WTC11 (cell line): Measurements from ENCODE around the gene OTC. TPM values are rescaled to one million over a fixed set of nuclear protein-coding genes. Genes with fewer than 3 reads are reported as not detected.

Experiments
- ATAC-seq: fragments of 200-7000 bp; cut with Tn5 transposase; 2 replicates; pipeline ENCODE4 v1.10.0; 2021; ENCODE audit warnings: mild to moderate bottlenecking, moderate library complexity
- CTCF ChIA-PET: fragments of 300-600 bp; sonication (Branson Sonifier 250); formaldehyde crosslinking; loops from one replicate; lab custom pipeline; 2021; ENCODE audit warnings: antibody characterized with exemption; lab: Charles Lee
- POLR2A ChIA-PET: fragments of 350-600 bp; sonication (Branson Sonifier 250); formaldehyde crosslinking; loops from one replicate; lab custom pipeline; 2021; ENCODE audit warnings: antibody characterized with exemption; lab: Charles Lee
- DNase-seq: peaks from one replicate; pipeline ENCODE4 v3.0.0; 2021; ENCODE audit warnings: low spot score
- H3K27ac Mint-ChIP-seq: 2 replicates; pipeline ENCODE4 v1.8.0; 2021; ENCODE audit warnings: mixed read lengths
- H3K27me3 Mint-ChIP-seq: 2 replicates; pipeline ENCODE4 v1.8.0; 2021; ENCODE audit warnings: low read depth, mild to moderate bottlenecking, moderate library complexity, mixed read lengths
- H3K36me3 Mint-ChIP-seq: 2 replicates; pipeline ENCODE4 v1.8.0; 2021; ENCODE audit warnings: mixed read lengths
- H3K4me1 Mint-ChIP-seq: 2 replicates; pipeline ENCODE4 v1.8.0; 2022; ENCODE audit warnings: mixed read lengths
- H3K4me3 Mint-ChIP-seq: 2 replicates; pipeline ENCODE4 v1.8.0; 2021; ENCODE audit warnings: mild to moderate bottlenecking, moderate library complexity, mixed read lengths
- H3K9me3 Mint-ChIP-seq: 2 replicates; pipeline ENCODE4 v1.8.0; 2021; ENCODE audit warnings: mixed read lengths
- ATF1 ChIP-seq: sonication (generic); formaldehyde crosslinking; IDR thresholded peaks from 2 replicates; pipeline ENCODE4 v1.8.1; 2023; ENCODE audit warnings: mild to moderate bottlenecking, moderate library complexity, missing genetic modification reagents
- FOXK1 ChIP-seq: sonication (generic); formaldehyde crosslinking; IDR thresholded peaks from 2 replicates; pipeline ENCODE4 v1.8.0; 2022; ENCODE audit warnings: mild to moderate bottlenecking, moderate library complexity, missing genetic modification reagents
- NFYB ChIP-seq: sonication (generic); formaldehyde crosslinking; conservative IDR thresholded peaks from 2 replicates; pipeline ENCODE4 v1.8.0; 2022; ENCODE audit warnings: low read depth, missing genetic modification reagents
- SMAD3 ChIP-seq: sonication (generic); formaldehyde crosslinking; IDR thresholded peaks from 2 replicates; pipeline ENCODE4 v1.8.0; 2022; ENCODE audit warnings: missing genetic modification reagents, mild to moderate bottlenecking, borderline replicate concordance
- SMAD4 ChIP-seq: sonication (generic); formaldehyde crosslinking; IDR thresholded peaks from 2 replicates; pipeline ENCODE4 v1.8.0; 2022; ENCODE audit warnings: mild to moderate bottlenecking, missing genetic modification reagents
- ZNF138 ChIP-seq: sonication (generic); formaldehyde crosslinking; conservative IDR thresholded peaks from 2 replicates; pipeline ENCODE4 v1.8.1; 2022; ENCODE audit warnings: mild to moderate bottlenecking, moderate library complexity, missing genetic modification reagents
- ZNF263 ChIP-seq: sonication (generic); formaldehyde crosslinking; IDR thresholded peaks from 2 replicates; pipeline ENCODE4 v1.8.1; 2022; ENCODE audit warnings: low read depth, mild to moderate bottlenecking, moderate library complexity, missing genetic modification reagents
- ZNF416 ChIP-seq: fragments of 250-450 bp; sonication (Bioruptor Pico); IDR thresholded peaks from 2 replicates; pipeline ENCODE4 v1.9.0; 2021; ENCODE audit warnings: mild to moderate bottlenecking, inconsistent platforms
- total RNA-seq: library from RNA; stranded (reverse); gene quantifications from 3 replicates; pipeline ENCODE4 v1.2.3, GENCODE V29; 2021
- TF ChIP-seq, protein P1 (sequence below): sonication (generic); formaldehyde crosslinking; IDR thresholded peaks from 2 replicates; pipeline ENCODE4 v1.8.0; 2023; ENCODE audit warnings: missing genetic modification reagents
- TF ChIP-seq, protein P2 (sequence below): fragments of 250-450 bp; sonication (Bioruptor Pico); IDR thresholded peaks from 2 replicates; pipeline ENCODE4 v1.9.0; 2021; ENCODE audit warnings: mild to moderate bottlenecking
- TF ChIP-seq, protein P3 (sequence below): sonication (generic); formaldehyde crosslinking; IDR thresholded peaks from 2 replicates; pipeline ENCODE4 v1.8.1; 2022; ENCODE audit warnings: missing genetic modification reagents, borderline replicate concordance
- TF ChIP-seq, protein P4 (sequence below): sonication (generic); formaldehyde crosslinking; IDR thresholded peaks from 2 replicates; pipeline ENCODE4 v1.8.1; 2023; ENCODE audit warnings: mild to moderate bottlenecking, missing genetic modification reagents
- TF ChIP-seq, protein P5 (sequence below): fragments of 250-450 bp; sonication (Bioruptor Pico); IDR thresholded peaks from 2 replicates; pipeline ENCODE4 v1.9.0; 2021; ENCODE audit warnings: moderate library complexity, mild to moderate bottlenecking, inconsistent platforms, borderline replicate concordance
- TF ChIP-seq, protein P6 (sequence below): fragments of 250-450 bp; sonication (Bioruptor Pico); conservative IDR thresholded peaks from 2 replicates; pipeline ENCODE4 v1.9.0; 2021; ENCODE audit warnings: mild to moderate bottlenecking
- TF ChIP-seq, protein P7 (sequence below): sonication (generic); formaldehyde crosslinking; IDR thresholded peaks from 2 replicates; pipeline ENCODE4 v1.8.0; 2022; ENCODE audit warnings: mild to moderate bottlenecking, missing genetic modification reagents

The OTC gene
- total RNA-seq, 1 experiment from 2014 or later = not detected

DNA sequence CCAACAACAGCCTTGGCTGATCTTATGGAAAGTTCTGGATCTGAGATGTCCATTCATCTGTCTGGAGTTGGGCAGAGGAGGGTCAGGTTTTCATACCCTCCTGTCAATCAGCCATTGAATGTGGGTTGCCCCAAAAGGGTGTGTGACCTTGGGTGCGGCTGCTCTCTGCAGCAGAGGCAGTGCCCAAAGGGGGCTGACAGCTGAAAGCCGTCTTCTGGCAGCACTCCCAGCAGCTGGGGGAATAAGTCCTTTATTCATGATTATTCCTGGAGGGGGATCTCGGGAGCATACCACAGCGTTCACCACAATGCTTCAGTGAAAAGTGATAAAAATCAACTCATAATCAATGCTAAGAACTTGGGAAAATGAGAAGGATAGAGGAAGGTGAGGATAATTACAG, 54.7 kb downstream of the OTC start (continued):
- TF ChIP-seq, protein P1, sequence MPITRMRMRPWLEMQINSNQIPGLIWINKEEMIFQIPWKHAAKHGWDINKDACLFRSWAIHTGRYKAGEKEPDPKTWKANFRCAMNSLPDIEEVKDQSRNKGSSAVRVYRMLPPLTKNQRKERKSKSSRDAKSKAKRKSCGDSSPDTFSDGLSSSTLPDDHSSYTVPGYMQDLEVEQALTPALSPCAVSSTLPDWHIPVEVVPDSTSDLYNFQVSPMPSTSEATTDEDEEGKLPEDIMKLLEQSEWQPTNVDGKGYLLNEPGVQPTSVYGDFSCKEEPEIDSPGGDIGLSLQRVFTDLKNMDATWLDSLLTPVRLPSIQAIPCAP (CRISPR knock-in tag) = no peak
- TF ChIP-seq FOXK1 = no peak
- TF ChIP-seq NFYB (CRISPR knock-in tag) = no peak

DNA sequence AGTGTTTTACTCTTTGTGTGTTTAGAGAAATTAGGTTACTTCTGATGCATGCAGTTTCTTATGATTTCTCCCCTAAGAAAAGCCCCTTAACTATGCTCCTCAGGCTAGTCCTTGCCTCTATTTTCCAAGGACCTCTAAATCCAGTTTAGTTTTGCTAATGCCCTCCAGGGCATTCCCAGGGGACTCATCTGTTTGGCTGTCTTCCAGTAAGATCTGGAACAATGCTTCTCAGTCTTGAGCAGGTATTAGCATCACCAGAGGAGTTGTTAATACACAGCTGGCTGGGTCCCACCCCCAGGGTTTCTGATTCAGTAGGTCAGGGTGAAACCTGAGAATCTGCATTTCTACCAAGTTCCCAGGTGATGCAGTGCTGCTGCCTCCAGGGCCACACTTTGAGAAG, 56.9 kb downstream of the OTC start:
- peaks cover 32% of the 10 kb centered on the region for H3K4me1 Mint-ChIP-seq
- TF ChIP-seq, protein P2, sequence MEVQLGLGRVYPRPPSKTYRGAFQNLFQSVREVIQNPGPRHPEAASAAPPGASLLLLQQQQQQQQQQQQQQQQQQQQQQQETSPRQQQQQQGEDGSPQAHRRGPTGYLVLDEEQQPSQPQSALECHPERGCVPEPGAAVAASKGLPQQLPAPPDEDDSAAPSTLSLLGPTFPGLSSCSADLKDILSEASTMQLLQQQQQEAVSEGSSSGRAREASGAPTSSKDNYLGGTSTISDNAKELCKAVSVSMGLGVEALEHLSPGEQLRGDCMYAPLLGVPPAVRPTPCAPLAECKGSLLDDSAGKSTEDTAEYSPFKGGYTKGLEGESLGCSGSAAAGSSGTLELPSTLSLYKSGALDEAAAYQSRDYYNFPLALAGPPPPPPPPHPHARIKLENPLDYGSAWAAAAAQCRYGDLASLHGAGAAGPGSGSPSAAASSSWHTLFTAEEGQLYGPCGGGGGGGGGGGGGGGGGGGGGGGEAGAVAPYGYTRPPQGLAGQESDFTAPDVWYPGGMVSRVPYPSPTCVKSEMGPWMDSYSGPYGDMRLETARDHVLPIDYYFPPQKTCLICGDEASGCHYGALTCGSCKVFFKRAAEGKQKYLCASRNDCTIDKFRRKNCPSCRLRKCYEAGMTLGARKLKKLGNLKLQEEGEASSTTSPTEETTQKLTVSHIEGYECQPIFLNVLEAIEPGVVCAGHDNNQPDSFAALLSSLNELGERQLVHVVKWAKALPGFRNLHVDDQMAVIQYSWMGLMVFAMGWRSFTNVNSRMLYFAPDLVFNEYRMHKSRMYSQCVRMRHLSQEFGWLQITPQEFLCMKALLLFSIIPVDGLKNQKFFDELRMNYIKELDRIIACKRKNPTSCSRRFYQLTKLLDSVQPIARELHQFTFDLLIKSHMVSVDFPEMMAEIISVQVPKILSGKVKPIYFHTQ (CRISPR knock-in tag) = no peak
- TF ChIP-seq ZNF416 (no peak), ZNF138 (CRISPR knock-in tag) (no peak), ZNF263 (CRISPR knock-in tag) (no peak), SMAD3 (CRISPR knock-in tag) (no peak), ATF1 (no peak), SMAD4 (CRISPR knock-in tag) (no peak)
- TF ChIP-seq, protein P3, sequence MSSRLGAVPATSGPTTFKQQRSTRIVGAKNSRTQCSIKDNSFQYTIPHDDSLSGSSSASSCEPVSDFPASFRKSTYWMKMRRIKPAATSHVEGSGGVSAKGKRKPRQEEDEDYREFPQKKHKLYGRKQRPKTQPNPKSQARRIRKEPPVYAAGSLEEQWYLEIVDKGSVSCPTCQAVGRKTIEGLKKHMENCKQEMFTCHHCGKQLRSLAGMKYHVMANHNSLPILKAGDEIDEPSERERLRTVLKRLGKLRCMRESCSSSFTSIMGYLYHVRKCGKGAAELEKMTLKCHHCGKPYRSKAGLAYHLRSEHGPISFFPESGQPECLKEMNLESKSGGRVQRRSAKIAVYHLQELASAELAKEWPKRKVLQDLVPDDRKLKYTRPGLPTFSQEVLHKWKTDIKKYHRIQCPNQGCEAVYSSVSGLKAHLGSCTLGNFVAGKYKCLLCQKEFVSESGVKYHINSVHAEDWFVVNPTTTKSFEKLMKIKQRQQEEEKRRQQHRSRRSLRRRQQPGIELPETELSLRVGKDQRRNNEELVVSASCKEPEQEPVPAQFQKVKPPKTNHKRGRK = no peak
- TF ChIP-seq, protein P4, sequence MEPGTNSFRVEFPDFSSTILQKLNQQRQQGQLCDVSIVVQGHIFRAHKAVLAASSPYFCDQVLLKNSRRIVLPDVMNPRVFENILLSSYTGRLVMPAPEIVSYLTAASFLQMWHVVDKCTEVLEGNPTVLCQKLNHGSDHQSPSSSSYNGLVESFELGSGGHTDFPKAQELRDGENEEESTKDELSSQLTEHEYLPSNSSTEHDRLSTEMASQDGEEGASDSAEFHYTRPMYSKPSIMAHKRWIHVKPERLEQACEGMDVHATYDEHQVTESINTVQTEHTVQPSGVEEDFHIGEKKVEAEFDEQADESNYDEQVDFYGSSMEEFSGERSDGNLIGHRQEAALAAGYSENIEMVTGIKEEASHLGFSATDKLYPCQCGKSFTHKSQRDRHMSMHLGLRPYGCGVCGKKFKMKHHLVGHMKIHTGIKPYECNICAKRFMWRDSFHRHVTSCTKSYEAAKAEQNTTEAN (CRISPR knock-in tag) = no peak
- TF ChIP-seq, protein P5, sequence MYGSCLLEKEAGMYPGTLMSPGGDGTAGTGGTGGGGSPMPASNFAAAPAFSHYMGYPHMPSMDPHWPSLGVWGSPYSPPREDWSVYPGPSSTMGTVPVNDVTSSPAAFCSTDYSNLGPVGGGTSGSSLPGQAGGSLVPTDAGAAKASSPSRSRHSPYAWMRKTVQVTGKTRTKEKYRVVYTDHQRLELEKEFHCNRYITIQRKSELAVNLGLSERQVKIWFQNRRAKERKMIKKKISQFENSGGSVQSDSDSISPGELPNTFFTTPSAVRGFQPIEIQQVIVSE = no peak
- TF ChIP-seq, protein P6, sequence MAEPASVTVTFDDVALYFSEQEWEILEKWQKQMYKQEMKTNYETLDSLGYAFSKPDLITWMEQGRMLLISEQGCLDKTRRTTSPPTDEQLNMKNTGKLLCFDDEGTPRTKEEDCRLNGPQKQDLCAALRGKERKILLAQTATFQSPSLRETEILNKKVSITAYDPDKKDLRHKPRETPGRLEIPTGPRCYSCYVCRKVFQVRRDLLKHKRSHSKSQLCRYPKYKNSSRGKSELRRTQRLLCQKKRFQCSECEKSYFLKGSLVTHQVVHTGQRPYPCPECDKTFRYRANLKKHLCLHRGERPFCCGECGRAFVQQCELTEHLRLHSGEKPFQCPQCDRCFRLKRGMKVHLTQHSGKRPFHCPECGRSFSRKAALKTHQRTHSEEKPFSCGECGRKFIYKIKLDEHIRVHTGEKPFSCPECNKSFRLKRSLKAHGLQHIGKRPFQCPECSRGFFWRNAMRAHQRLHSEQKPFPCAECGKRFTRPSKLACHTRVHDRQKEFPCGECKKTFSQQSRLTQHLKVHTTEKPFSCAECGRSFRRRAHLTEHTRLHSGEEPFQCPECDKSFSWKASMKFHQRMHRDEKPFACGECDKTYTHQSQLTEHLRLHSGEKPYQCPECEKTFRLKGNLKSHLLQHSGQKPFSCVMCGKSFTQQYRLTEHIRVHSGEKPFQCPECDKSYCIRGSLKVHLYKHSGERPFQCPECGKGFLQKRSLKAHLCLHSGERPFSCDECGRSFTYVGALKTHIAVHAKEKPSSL = no peak
- TF ChIP-seq, protein P7, sequence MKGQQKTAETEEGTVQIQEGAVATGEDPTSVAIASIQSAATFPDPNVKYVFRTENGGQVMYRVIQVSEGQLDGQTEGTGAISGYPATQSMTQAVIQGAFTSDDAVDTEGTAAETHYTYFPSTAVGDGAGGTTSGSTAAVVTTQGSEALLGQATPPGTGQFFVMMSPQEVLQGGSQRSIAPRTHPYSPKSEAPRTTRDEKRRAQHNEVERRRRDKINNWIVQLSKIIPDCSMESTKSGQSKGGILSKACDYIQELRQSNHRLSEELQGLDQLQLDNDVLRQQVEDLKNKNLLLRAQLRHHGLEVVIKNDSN (CRISPR knock-in tag) = no peak
- POLR2A ChIA-PET = no interaction called here
- CTCF ChIA-PET = no interaction called here
- H3K27ac Mint-ChIP-seq = no peak overlapping the region
- peak; percentile 50; the same call in 1 of the 2 replicates for ATAC-seq
- H3K36me3 Mint-ChIP-seq = no peaks in the 10 kb centered on the region
- DNase-seq = peak; percentile 11
- H3K27me3 Mint-ChIP-seq = no peaks in the 10 kb centered on the region
- H3K4me3 Mint-ChIP-seq = no peak overlapping the region
- no peaks in the 10 kb centered on the region for H3K9me3 Mint-ChIP-seq
